Measurements from ENCODE around the gene HSD17B12.

GRCh38 chr11:43871051-43871450 lies 190.5 kb downstream of the HSD17B12 start:
- TF ChIP-seq CTCF (IDR thresholded peaks at IDR 0.05; ENCODE audit: poor library complexity, severe bottlenecking): no peak
- TF ChIP-seq RAD21 (conservative IDR thresholded peaks at IDR 0.05): no peak
- TF ChIP-seq, protein P1, sequence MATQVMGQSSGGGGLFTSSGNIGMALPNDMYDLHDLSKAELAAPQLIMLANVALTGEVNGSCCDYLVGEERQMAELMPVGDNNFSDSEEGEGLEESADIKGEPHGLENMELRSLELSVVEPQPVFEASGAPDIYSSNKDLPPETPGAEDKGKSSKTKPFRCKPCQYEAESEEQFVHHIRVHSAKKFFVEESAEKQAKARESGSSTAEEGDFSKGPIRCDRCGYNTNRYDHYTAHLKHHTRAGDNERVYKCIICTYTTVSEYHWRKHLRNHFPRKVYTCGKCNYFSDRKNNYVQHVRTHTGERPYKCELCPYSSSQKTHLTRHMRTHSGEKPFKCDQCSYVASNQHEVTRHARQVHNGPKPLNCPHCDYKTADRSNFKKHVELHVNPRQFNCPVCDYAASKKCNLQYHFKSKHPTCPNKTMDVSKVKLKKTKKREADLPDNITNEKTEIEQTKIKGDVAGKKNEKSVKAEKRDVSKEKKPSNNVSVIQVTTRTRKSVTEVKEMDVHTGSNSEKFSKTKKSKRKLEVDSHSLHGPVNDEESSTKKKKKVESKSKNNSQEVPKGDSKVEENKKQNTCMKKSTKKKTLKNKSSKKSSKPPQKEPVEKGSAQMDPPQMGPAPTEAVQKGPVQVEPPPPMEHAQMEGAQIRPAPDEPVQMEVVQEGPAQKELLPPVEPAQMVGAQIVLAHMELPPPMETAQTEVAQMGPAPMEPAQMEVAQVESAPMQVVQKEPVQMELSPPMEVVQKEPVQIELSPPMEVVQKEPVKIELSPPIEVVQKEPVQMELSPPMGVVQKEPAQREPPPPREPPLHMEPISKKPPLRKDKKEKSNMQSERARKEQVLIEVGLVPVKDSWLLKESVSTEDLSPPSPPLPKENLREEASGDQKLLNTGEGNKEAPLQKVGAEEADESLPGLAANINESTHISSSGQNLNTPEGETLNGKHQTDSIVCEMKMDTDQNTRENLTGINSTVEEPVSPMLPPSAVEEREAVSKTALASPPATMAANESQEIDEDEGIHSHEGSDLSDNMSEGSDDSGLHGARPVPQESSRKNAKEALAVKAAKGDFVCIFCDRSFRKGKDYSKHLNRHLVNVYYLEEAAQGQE (IDR thresholded peaks at IDR 0.05; ENCODE audit: borderline replicate concordance): peak; percentile 28
- TF ChIP-seq POLR2AphosphoS5 (IDR thresholded peaks at IDR 0.05): no peak

Data from neural cell (in vitro differentiated cells).